HFF-Myc (cell line): Measurements from ENCODE around the gene HADH.
A peak's percentile ranks its signal among the peaks of the same experiment; 100 is the strongest.

Experiments
- DNase-seq: peaks from one replicate; pipeline ENCODE4 v3.0.0-alpha.2; 2011; ENCODE audit warnings: low read depth; ENCODE audit errors: extremely low read depth
- H3K4me3 ChIP-seq: replicated peaks from 2 replicates; pipeline ENCODE4 v1.5.1; 2011; ENCODE audit warnings: low read depth, mild to moderate bottlenecking, control low read depth, low read length
- TF ChIP-seq, protein P1 (sequence below): IDR thresholded peaks from 2 replicates; pipeline ENCODE4 v1.5.1; 2012; ENCODE audit warnings: mild to moderate bottlenecking, low read depth, low read length, control low read depth; ENCODE audit errors: missing control alignments

Gene HADH

DNA sequence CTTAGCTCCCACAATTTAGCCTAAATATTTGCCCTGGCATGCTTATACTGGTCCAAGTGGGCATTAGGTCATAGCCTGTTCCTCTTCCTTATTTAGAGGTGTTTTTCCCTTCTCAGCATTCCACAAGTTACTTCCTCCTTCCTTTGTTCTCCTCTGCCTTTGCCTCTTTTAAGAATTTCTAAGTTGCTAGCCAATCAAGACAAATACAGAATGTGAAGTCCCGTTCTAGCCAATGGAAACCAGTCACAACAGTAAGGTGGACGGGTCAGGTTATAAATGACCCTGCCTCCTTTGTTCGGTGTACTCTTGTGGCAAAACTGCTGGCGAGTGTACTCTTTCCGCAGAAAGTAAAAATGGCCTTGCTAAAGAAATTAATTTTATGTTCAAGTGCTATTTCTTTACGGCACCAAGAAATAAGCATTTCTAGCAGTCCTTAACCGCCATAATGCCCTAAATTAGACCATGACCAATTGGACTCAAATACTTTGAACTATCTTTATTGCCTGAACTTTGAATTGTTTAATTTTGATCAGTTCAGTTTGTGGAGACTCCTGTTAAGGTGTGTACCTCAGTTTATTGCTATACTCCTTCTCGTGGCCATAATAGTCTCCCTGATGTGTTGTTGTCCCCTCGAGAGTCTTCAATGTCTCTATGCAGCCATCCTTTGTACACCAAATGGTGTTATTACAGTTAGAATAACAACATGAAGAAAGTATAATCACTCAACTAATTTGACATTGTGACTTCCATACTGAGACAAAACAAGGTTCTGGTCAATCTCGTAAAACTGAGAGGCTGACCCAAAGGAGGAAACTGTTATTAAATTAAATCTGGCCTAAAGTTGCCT lies 1.6 kb upstream of the HADH start:
- H3K4me3 ChIP-seq = no peak overlapping the region
- TF ChIP-seq, protein P1, sequence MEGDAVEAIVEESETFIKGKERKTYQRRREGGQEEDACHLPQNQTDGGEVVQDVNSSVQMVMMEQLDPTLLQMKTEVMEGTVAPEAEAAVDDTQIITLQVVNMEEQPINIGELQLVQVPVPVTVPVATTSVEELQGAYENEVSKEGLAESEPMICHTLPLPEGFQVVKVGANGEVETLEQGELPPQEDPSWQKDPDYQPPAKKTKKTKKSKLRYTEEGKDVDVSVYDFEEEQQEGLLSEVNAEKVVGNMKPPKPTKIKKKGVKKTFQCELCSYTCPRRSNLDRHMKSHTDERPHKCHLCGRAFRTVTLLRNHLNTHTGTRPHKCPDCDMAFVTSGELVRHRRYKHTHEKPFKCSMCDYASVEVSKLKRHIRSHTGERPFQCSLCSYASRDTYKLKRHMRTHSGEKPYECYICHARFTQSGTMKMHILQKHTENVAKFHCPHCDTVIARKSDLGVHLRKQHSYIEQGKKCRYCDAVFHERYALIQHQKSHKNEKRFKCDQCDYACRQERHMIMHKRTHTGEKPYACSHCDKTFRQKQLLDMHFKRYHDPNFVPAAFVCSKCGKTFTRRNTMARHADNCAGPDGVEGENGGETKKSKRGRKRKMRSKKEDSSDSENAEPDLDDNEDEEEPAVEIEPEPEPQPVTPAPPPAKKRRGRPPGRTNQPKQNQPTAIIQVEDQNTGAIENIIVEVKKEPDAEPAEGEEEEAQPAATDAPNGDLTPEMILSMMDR = no peak
- DNase-seq = no peak

DNA sequence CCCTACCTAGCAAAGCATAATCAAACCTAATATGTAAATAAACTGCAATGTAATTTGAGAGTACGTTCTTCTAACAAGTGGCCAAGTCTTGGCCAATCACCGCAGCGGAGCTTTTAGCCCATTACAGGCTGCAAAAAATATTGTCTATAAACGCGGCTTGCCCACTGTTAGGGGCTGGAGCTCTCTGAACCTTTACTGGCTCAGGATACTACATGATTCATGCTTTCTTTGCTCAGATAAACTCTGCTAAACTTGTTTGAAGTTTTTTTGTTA lies 990 bp upstream of the HADH start:
- H3K4me3 ChIP-seq = no peak overlapping the region
- TF ChIP-seq, protein P1 = no peak
- DNase-seq = no peak

DNA sequence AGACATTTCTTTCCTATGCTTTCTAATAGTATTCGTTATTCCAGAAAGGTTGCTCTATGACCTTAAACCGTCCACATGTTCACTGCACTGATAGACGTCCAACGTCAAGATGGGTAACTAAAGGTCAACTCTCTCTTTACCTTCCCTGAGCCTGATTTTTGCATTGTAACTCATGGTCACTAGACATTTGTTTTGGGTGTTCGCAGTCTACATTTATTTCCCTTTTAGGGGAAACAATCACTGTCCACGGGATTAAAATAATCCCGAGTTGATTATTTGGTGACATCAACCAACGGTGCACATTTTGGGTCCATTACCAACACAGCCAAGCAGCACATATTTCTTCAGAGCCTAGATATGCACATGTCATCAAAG lies 540 bp upstream of the HADH start:
- TF ChIP-seq, protein P1 = no peak
- peak overlapping the region; percentile 67 for H3K4me3 ChIP-seq
- DNase-seq = no peak

DNA sequence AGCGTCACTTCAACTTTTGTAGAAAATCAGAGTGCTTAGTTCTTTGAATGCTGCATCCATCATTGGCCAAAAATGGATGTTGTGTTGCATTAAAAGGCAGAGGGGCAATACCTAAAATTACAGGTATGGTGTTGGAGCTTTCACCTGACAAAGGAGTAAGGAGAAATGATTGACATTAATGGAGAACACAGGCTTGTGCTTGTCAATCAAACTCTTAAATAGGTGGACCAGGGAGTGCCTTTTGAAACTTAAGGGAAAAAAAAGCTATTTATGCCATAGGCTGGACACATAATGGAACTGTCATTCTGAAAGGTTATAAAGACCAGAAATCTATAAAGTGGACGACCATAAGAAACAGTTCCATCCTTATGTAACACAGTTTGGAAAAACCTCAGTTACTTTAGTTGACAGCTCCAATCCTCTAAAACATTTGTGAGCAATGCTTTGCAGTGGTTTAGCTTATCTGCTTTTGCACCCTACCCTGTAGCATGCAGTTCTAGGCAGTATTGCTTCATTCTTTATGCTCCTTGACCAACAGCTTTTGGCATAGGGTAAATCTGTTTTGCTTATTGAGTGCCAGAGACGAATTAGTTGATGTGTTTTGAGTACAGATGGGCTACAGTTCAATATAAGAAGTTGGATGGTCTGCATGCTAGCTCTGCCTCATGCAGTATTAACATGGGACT lies 2.4 kb downstream of the HADH start:
- H3K4me3 ChIP-seq = peak overlapping the region; percentile 2; the same call in 1 of the 2 replicates
- no peak for DNase-seq
- TF ChIP-seq, protein P1 = no peak

DNA sequence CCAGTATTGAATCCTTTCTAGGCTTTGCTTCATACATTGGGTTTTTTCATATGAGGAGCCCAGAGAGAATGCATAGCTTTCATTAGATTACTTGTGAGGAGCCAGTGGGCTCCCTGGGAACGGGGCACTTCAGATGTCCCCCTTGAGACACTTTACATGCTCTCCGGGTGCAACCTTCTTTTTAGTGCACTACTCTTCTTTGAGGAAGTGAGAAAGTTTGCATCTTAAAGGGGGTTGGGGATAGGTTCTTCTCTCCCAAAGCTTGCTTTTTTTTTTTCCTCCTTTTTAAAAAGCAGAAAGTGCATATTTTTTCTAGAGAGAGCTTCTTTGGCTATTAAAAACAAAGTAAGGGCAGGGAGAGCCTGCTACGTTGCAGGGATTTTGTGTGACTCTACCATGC lies 4.3 kb downstream of the HADH start:
- H3K4me3 ChIP-seq = no peak overlapping the region
- DNase-seq = no peak
- TF ChIP-seq, protein P1 = no peak

DNA sequence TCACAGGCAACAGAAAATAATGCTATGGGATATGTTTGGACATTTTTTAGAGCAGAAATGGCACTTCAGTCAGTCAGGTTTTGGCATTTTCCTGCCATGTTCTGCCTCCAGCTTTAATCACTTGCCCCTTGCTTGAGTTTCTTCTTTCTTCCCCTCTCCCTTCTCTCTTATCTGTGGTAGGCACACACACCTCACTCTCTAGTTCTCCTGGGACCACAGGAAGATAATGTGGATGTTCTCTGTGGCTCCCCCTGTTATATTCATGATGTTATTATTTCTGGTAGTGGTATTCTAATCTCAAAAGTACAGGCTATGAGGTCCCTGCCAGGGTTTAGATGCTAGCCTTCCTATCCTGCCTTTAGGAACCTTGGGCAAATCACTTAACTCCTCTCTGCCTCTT lies 5.2 kb downstream of the HADH start:
- TF ChIP-seq, protein P1 = no peak
- no peak overlapping the region for H3K4me3 ChIP-seq
- DNase-seq = no peak
